ENCODE measurements around the gene SLC9B1. TPM values are rescaled to one million over a fixed set of nuclear protein-coding genes. Genes with fewer than 3 reads are reported as not detected.
A peak's percentile ranks its signal among the peaks of the same experiment; 100 is the strongest.
"Not testable (repeated sequence)": the region's sequence is repeated elsewhere in the genome, so short reads cannot be mapped to it uniquely, and the experiment has no call there.

The SLC9B1 gene
- total RNA-seq, 1 experiment from 2014 or later, result not detected

DNA sequence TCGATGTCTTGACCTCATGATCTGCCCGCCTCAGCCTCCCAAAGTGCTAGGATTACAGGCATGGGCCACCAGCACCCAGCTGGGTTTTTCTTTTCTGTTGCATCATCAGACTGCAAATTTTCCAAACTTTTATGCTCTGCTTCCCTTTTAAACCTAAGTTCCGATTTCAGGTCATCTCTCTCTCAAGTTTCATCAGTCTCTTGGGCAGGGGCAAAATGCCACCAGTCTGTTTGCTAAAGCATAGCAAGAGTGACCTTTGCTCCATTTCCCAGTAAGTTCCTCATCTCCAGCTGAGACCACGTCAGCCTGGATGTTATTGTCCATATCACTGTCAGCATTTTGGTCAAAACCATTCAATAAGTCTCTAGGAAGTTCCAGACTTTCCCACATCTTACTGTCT is 141.2 kb downstream of the SLC9B1 start:
- peak; percentile 3 for DNase-seq (ENCODE audit: low read depth)

DNA sequence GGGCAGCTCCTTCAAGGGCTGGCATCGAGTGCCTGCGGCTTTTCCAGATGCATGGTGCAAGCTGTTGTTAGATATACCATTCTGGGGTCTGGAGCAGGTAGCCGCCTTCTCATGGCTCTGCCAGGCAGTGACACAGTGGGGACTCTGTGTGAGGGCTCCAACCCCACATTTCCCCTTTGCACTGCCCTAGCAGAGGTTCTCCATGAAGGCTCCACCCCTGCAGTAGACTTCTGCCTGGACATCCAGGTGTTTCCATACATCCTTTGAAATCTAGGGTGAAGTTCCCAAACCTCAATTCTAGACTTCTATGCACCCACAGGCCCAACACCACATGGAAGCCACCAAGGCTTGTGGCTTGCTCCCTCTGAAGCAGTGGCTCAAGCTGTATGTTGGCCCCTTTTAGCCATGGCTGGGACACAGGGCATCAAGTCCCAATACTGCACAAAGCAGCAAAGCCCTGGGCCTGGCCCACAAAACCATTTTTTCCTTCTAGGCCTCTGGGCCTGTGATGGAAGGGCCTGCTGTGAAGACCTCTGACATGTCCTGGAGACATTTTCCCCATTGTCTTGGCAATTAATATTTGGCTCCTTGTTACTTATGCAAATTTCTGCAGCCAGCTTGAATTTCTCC is 141.9 kb downstream of the SLC9B1 start:
- DNase-seq (ENCODE audit: low read depth), result not testable (repeated sequence)

DNA sequence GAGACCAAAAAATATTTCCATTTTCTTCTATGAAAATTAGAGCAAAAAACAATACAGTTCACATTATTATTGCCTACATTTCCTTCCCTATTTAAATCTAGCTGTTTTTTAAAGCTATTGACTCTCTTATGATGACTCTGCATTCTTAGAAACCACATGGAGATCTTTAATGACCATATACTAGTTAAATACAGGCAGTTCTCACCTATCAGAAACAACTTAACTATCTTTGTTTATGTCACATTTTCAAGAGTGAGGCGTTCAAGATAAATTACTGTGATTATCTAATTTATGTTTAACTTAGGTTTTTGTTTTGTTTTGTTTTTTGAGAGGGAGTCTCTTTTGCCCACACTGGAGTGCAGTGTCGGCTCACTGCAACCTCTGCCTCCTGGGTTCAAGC is 147.7 kb downstream of the SLC9B1 start:
- DNase-seq (ENCODE audit: low read depth), result no peak

DNA sequence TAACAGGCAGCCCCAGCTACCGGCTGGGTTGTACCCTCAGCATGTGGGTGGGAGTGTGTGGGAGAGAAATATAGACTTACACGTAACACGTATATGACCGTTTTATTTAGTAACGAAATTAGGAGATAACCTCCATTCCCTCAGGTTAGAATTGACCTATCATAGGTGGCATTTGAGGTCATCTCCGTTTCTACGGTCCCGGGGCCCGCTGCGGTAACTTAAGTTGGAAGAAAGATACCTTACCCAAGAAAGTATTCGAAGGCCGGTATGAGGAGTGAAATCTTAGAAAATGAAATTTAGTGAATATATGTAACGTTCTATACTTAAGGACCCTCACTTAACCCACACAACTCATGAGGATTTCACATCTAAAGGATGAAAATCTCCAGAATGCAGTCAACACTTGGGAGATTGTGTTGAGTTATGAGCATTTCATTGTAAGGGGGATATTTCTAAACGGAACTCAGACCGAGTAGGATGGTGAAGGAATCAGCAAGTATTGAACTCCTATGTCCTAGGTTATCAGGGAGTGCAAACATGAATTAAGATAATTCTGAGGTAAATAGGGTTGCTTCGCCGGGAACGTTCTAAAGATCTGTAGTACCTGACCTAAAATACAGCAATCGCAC is 149.8 kb downstream of the SLC9B1 start:
- DNase-seq (ENCODE audit: low read depth), result no peak

DNA sequence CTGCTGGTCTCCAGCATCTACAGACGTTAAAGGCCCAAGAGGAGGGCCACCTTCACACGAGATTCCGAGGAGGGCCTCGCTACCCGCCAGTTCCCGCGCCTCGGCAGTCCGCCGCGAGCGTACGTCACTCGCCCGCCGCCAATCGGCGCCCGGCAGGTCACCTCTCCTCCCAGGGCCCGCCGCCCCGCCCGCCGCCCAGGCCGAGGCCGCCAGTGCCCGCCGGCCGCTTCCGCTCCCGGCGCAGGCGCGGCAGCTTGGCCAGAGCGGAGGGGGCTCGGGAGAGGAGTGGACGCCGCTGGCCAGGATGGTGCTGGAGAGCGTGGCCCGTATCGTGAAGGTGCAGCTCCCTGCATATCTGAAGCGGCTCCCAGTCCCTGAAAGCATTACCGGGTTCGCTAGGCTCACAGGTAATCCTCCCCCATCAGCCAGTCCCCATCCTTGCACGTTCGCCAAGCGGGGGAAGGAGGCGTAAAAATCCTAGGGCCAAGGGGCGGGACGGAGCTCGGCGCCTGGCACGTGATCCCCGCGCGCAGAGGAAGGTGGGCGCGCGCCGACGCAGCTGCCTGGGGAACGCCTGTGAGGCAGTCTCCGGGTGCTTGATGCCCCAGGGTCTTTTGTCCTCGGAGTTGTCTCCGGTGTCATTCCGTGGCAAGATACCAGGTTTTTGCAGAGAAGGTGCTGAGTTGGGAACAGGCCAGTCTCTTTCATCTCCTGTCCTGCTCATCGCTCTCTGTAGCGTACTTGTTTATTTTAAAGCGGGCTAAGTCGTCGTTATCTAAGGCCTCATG is 150.5 kb downstream of the SLC9B1 start, which contains the start of gene CISD2:
CISD2 (plus strand) TSS at position 212 of the 788 bp plus-strand sequence; CDS start at position 305, 93 bp downstream.
- DNase-seq (ENCODE audit: low read depth), result peak; percentile 90

DNA sequence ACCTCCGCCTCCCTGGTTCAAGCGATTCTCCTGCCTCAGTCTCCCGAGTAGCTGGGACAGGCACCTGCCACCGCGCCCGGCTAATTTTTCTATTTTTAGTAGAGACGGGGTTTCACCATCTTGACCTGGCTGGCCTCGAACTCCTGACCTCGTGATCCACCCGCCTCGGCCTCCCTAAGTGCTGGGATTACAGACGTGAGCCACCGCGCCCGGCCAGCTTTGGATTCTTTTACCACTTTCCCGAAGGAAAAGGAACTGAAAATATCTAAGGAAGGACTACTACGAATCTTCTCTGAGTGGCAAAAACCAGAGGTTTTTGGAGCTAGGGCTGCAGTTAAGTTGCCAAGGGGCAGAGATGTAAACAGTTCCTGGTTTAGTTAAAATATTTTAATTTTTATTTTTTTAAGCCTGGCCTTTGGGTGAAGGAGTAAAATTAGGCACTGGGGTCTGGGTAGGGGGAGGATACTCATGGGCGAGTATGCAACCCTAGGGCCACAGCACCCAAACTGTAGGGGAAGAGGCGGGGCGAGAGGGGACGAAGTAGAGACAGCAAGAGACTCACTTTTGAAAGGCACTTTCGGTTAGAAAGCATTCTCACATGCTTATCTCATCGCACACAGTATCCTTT is 151.2 kb downstream of the SLC9B1 start:
- DNase-seq (ENCODE audit: low read depth), result no peak

DNA sequence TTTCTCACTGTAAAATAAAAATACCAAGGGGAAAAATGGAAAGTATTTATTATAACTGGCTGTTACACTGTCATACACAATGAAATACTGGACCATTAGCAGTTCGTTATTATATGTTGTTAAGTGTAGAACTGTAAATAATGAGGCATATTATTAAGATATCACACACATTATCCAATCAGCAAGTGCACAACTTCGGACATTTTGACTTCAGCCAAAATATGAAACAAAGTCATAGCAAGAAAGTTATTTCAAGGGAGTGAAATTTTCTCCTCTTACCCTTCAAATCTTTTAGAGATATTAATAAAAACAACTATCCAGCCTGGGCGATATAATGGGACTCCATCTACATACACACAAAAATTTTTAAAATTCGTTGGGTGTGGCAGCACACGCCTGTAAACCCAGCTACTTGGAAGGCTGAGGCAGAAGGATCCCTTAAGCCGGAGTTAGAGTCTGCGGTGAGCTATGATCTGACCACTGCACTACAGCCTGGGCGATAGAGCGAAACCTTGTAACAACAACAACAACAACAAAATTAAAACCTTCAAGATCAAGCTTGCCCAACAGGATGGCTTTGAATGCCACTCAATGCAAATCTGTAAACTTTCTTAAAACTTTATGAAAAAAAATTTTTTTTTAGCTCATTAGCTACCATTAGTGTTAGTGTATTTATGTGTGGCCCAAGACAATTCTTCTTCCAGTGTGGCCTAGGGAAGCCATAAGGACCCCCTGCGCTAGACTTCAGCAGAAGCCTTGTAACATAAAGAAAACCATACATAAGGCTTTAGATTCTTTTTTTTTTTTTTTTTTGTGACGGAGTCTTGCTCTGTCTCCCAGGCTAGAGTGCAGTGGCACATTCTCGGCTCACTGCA is 152.0 kb downstream of the SLC9B1 start:
- no peak for DNase-seq (ENCODE audit: low read depth)

DNA sequence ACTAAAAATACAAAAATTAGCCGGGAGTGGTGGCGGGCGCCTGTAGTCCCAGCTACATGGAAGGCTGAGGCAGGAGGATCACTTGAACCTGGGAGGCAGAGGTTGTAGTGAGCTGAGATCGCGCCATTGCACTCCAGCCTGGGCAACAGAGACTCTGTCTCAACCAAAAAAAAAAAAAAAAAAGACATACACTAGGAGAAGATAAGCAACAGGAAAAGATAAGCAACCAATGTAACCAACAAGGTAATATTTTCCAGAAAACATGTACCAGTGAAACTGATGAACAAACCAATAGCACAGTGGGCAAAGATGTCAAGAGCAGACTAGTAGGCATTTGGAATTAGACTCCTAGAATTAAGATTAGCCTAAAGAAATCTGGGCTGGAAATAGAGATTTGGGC is 154.2 kb downstream of the SLC9B1 start:
- not testable (repeated sequence) for DNase-seq (ENCODE audit: low read depth)

DNA sequence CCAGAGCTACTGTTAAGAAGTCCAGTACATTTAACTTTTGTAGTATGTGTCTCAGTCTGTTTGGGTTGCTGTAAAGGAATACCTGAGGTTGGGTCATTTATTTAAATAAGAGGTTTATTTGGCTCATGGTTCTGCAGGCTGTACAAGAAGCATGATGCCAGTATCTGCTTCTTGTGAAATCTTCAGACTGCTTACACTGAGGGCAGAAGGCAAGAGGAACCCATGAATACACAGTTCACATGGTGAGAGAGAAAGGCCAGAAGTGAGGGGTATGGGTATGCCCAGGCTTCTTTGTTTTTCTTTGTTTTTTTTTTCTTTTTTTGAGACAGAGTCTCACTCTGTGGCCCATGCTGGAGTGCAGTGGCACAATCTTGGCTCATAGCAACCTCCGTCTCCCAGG is 156.8 kb downstream of the SLC9B1 start:
- DNase-seq (ENCODE audit: low read depth), result no peak

DNA sequence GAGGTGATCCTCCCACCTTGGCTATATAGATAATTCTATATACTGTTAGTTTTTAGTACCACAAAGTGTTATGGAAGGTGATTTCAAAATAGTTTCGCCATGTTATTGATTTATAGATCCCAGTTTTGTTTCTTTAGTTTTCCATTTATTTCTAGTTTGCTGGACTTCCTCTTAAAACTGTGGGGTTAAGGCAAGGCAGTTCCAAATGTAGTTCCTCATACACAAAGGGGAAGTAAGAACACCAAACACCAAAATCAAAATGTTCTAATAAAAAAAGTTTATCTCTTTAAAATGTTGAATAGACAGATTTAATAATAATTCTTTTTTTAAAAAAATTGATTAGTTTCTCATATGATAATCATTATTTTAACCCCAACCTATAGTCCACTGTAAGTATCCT is 157.5 kb downstream of the SLC9B1 start:
- DNase-seq (ENCODE audit: low read depth), result no peak

DNA sequence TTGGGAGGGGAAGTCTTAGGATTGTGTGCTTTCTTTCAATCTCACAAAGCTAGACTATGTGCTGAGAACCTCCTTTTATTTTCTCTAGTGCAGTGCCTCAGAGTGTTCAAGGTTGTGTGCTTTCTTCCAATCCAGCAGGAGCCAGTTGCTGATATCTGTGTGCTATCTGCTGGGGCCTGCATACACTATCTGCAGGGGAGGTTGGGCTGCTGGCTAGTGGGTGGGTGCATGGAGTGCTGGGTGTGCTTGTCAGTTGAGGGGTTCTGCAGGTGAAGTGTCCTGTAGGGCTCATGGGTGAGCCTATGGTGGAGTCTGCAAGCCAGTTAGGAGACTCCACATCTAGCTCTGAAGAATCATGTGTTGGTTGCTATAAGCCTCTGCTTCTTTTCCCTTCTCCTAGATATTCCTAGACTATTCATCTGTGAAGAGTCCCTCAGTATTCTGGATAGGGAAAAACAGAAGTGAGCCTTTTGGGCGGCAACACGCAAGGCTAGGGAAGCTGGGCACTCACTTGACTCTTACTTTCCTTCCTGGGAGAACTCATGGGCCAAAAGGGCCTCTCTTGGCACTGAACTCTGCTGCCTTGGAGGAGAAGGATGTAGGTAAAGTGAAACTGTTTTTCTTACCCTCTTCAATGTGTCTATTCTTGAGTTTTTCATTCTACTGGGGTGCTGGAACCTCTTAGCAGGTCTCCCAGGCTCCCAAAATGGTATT is 158.7 kb downstream of the SLC9B1 start:
- no peak for DNase-seq (ENCODE audit: low read depth)

DNA sequence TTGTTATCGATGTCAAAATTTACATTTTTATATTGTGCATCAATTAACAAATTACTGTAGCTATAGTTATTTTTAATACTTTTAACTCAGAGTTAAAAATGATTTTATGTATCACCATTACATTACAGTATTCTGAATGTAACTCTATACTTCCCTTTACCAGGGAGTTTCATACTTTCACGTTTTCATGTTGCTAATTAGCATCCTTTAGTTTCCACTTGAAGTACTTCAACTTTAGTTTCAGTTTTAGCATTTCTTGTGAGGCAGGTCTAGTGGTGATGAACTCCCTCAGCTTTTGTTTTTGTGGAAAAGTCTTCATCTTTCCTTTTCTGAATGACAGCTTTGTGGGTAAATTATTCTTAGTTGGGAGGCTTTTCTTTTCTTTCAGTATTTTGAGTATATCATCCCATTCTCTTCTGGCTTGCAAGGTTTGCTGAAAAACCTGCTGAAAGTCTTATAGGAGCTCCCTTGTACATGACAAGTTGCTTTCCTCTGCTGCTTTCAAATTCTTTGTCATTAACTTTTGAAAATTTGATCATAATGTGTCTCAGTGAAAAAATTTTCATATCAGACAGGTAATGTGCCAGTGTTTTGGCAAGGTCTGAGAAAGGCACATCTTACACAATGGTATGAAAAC is 160.6 kb downstream of the SLC9B1 start:
- no peak for DNase-seq (ENCODE audit: low read depth)

Other genes with a start within 250 kb of the SLC9B1 start
- 204 and 230 TPM in 2 replicates for gene UBE2D3, start 192.2 kb downstream of the SLC9B1 start, total RNA-seq (2014; rRNA removed; shearing (Covaris generic))
- 28.8 and 69.4 TPM in 2 replicates for gene CISD2, start 150.7 kb downstream of the SLC9B1 start, total RNA-seq (2014; rRNA removed; shearing (Covaris generic))
- 5.0 and 11.1 TPM in 2 replicates for gene SLC9B2, start 57.1 kb upstream of the SLC9B1 start, total RNA-seq (2014; rRNA removed; shearing (Covaris generic))
- gene BDH2, start 80.1 kb upstream of the SLC9B1 start, total RNA-seq (2014; rRNA removed; shearing (Covaris generic)), result 4.6 and 7.7 TPM in 2 replicates
- gene CENPE, start 178.6 kb upstream of the SLC9B1 start, total RNA-seq (2014; rRNA removed; shearing (Covaris generic)), result 22.8 and 38.3 TPM in 2 replicates